Spinal cord (tissue), 10 donors: Measurements from ENCODE around the gene NR5A1. TPM values are rescaled to one million over a fixed set of nuclear protein-coding genes. Genes with fewer than 3 reads are reported as not detected.

Source experiments
- DNase-seq, 6 donors: peaks; one replicate each; pipeline versions ENCODE4 v3.0.0 to v3.0.0-alpha.2; 2013 to 2015; ENCODE audit warnings: low spot score in 6 of 6, low read depth in 4 of 6
- H3K27ac ChIP-seq: one replicate; pipeline ENCODE4 v1.5.1; 2013; ENCODE audit warnings: low read depth, low read length, control low read depth
- H3K27me3 ChIP-seq: one replicate; pipeline ENCODE4 v1.6.1; 2013; ENCODE audit warnings: low read length; ENCODE audit not compliant: control insufficient read depth, insufficient read depth
- H3K36me3 ChIP-seq: one replicate; pipeline ENCODE4 v1.6.1; 2013; ENCODE audit warnings: low read length; ENCODE audit not compliant: control insufficient read depth, insufficient read depth
- H3K4me1 ChIP-seq: one replicate; pipeline ENCODE4 v1.6.1; 2013; ENCODE audit warnings: low read length; ENCODE audit not compliant: control insufficient read depth, insufficient read depth
- H3K4me3 ChIP-seq: one replicate; pipeline ENCODE4 v1.5.1; 2013; ENCODE audit warnings: low read depth, low read length, control low read depth
- H3K9me3 ChIP-seq: one replicate; pipeline ENCODE4 v1.6.1; 2013; ENCODE audit warnings: low read length; ENCODE audit not compliant: control insufficient read depth, insufficient read depth
- WGBS: methylation state at CpG from one replicate; pipeline ENCODE4 v1.1.5; 2013; ENCODE audit warnings: missing lambda C conversion rate; ENCODE audit not compliant: insufficient coverage; 5-methylcytosine and 5-hydroxymethylcytosine counted together
- polyA plus RNA-seq, 2 donors: library from polyadenylated mRNA; unstranded; fragments of 120-200 nt; gene quantifications; one replicate each; pipeline ENCODE4 v1.2.1, GENCODE V29; 2013; ENCODE audit not compliant: insufficient read length in 2 of 2
- total RNA-seq, 2 donors: library from RNA; depleted of rRNA in 1 of 2; stranded (reverse); fragments of 120-200 nt in 1 of 2; fragments of >200 nt in 1 of 2; gene quantifications; one replicate each; pipeline versions ENCODE4 v1.2.3 to v1.2.4, GENCODE V29; 2013 to 2014
- donor health status: healthy.

The NR5A1 gene
- total and polyA plus RNA-seq, 4 donors = 0.08 to 0.11 (median 0.09) TPM

DNA sequence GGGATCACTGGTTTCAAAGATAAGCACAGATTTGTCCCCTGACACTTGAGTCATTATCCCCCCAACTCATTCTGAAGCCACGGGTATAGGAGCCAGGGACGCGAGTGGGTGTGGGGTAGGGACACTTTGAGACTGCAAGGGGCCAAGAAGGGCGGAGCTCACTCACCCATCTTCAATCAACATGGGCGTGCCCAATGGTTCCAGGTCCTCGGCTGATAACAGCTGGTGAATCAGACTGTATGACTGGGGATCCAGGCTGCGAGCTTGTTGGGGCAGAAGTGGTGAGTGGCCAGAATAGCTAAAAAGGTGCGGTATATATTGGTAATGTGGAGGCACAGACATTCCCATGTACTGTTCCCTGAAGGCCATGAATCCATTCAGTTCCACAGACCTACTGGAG, 30.7 kb upstream of the NR5A1 start:
- WGBS = 100% methylated on average over 2 of the region's 8 CpGs
- H3K36me3 ChIP-seq = peaks cover 21% of the 10 kb centered on the region
- no peaks in the 10 kb centered on the region for H3K27me3 ChIP-seq
- H3K27ac ChIP-seq = no peak overlapping the region
- H3K9me3 ChIP-seq = no peaks in the 10 kb centered on the region
- no peak overlapping the region for H3K4me3 ChIP-seq
- H3K4me1 ChIP-seq = peaks cover 3% of the 10 kb centered on the region
- no peak for DNase-seq

DNA sequence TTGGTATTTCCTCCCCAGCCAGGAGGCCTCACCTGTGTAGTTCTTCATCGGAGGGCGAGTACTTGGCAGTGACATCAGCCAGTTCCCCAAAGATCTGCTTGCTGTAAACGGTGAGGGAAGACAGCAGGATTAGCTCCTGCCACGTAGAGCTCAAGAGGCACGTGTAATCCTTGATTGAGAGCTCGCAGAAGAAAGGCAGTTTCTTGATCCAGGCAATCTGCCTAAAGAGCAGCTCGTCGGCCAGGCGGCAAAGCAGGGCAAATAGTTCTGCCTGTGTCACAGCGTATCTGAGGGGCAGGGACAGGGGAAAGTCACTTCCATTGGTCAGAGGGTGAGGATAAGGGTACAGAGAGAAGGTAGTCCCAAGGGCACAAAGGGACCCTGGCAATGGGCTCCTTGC, 28.6 kb upstream of the NR5A1 start:
- H3K27me3 ChIP-seq = no peaks in the 10 kb centered on the region
- 89% methylated on average over 10 of the region's 10 CpGs for WGBS
- H3K36me3 ChIP-seq = peaks cover 21% of the 10 kb centered on the region
- H3K4me1 ChIP-seq = peaks cover 3% of the 10 kb centered on the region
- no peak for DNase-seq
- H3K27ac ChIP-seq = no peak overlapping the region
- no peak overlapping the region for H3K4me3 ChIP-seq
- H3K9me3 ChIP-seq = no peaks in the 10 kb centered on the region

DNA sequence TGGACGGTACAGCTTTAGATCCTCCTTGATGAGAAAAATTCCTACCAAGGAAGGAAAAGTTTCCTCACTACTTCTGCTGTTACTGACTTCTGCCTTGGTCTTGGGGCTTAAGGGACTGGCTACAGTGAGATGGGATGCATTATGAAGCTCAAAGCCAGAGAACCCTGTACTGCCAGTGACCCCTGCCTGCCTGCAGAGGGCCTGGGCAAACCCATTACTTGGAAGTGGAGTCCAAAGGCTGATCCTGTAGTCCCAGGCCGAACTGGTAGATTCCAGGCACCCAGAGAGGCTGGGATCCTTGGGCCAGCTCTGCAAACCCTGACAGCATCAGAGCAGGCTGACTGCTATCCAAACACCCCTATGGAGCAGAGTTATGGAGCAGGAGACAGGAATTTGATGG, 25.7 kb upstream of the NR5A1 start:
- Histone ChIP-seq H3K36me3 (peaks cover 19% of the 10 kb centered on the region), H3K27me3 (no peaks in the 10 kb centered on the region), H3K4me1 (peaks cover 13% of the 10 kb centered on the region), H3K27ac (no peak overlapping the region), H3K9me3 (no peaks in the 10 kb centered on the region), H3K4me3 (no peak overlapping the region)
- WGBS = 89% methylated on average over 1 of the region's 2 CpGs
- no peak for DNase-seq

DNA sequence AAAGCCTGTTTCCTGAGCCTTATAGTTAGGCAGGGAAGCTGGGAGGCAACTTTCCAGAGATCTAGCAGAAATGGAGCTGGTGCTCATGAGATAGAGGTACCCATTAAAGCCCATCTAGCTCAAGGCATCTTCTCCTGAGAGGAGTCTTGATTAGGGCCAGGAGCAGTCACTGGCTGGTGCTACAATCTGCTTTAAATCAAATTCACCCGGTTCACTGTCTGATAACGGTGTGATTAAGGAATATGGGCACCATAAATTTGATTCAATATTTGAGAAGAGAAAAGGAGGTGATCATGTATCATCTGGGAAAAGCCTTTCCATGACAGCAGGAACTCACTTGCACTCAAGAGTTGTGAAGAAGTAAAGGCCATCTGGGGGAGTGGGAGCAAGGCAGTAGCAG, 23.9 kb upstream of the NR5A1 start:
- Histone ChIP-seq H3K4me3 (no peak overlapping the region), H3K27ac (no peak overlapping the region), H3K27me3 (no peaks in the 10 kb centered on the region), H3K36me3 (peaks cover 19% of the 10 kb centered on the region), H3K9me3 (no peaks in the 10 kb centered on the region), H3K4me1 (peaks cover 10% of the 10 kb centered on the region)
- no CpG with 5 or more reads among the region's 2 CpGs for WGBS
- no peak for DNase-seq

DNA sequence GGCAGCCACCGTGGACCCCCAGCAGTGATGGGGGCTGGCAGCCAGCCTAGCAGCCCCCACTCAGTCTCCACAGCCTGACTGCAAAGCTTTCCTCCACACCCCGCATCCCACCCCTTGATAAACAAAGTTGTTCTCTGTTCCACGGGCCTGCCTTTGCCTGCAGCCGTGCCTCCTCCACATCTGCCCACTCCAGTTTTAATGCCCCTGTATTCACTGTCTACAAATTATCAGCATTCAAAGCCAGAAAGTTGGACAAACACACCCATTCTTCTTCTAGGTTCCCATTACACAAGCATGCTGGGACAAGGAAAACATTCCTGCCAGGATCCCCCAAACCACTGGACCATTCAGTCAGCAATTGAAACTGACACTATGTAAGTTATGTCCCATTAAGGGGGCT, 23.0 kb upstream of the NR5A1 start:
- Histone ChIP-seq H3K36me3 (peaks cover 20% of the 10 kb centered on the region), H3K4me3 (no peak overlapping the region), H3K27me3 (no peaks in the 10 kb centered on the region), H3K27ac (peak overlapping the region; percentile 1), H3K4me1 (peaks cover 10% of the 10 kb centered on the region), H3K9me3 (no peaks in the 10 kb centered on the region)
- peak in 2 of 6 donors; percentile 47 to 51 for DNase-seq
- WGBS = 25% methylated on average over 4 of the region's 4 CpGs

DNA sequence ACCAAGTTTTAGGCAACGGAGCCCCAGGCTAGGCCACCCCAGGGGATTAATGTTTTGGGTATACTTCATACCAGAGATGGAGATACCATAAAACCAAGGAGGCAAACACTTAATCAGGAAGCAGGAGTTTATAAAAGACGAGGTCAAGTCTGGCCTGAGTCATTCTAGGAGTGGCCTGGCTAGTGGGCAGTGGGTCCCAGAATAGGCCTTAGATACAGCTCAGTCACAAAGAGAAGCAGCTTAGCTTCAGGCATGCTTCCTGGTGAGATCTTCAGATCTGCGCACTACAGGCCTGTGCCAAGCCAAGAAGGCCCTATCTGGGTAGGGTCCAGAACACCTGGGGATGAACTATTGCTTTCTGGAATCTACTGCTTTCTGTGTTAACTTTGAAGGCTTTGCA, 20.6 kb upstream of the NR5A1 start:
- H3K4me1 ChIP-seq = peaks cover 10% of the 10 kb centered on the region
- no peaks in the 10 kb centered on the region for H3K9me3 ChIP-seq
- H3K27ac ChIP-seq = no peak overlapping the region

DNA sequence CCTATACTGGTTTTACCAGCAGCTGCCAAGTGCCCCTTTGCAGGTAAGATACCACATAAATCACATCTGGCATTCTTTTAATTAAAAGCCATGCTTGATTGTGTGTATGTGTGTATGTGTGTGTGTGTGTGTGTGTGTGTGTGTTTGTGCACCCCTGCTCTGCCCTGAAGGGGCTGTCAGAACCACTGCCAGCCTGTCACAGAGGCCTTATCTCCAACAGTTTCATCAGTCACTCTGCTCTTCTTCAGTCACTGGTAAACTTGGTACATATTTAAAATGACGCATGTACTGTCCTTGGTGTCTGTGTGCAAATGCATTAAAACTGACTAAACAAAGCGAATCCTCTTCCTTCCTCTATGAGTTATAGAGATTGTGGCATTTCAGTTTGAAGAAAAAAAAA, 19.0 kb upstream of the NR5A1 start:
- WGBS = no CpG with 5 or more reads among the region's 2 CpGs

More for the DNA sequence above, 20.6 kb upstream of the NR5A1 start:
- Histone ChIP-seq H3K27me3 (peaks cover 2% of the 10 kb centered on the region), H3K4me3 (no peak overlapping the region), H3K36me3 (peaks cover 13% of the 10 kb centered on the region)
- DNase-seq = no peak
- 91% methylated on average over 2 of the region's 3 CpGs for WGBS

DNA sequence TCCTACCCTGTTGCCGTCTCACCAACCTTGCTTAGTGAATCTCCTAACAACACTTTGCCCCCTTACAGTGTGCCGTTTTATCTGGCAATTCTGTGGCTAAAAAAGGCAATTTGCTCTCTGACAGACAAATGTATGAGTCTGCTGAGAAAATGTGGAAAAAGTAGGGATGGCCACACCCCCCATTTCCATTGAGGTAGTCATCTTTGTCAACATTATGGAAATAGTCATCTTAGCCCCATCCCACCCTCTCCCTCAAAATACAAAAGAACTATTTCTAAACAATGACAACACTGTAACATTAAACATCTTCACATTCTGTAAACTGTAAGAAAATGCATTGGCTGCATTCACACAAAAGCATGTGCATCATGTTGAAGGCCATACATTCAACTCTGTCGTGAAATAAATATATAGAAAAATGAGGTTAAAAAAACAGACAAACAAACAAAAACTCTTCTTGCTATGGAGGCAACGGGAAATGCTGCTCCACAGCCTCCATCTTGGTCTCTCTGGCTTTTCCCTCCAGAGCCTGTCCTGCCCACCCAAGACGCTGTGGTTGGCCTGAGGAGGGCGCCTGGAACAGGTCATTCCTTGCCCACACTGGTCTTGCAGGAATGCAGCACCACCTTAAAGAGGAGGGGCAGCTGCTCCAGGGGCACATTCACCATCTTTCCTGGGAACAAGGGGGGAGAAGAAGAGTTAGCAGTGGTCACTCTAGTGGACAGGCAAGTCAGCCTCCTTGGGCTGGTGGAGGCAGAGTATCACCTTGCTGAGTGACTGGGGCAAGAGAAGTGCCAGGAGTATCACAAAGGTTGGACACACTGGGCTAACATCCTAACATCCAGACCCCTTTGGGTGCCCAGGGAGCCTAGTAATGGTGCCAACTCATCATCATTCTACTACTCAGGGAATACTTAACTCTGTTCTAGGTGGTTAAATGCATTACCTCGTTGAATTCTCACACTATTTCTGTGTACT, 15.2 kb upstream of the NR5A1 start:
- DNase-seq = no peak
- no peak overlapping the region for H3K4me3 ChIP-seq
- 73% methylated on average over 3 of the region's 7 CpGs for WGBS
- H3K27ac ChIP-seq = no peak overlapping the region
- peaks cover 9% of the 10 kb centered on the region for H3K4me1 ChIP-seq
- no peaks in the 10 kb centered on the region for H3K9me3 ChIP-seq
- peaks cover 2% of the 10 kb centered on the region for H3K27me3 ChIP-seq
- H3K36me3 ChIP-seq = peaks cover 19% of the 10 kb centered on the region

More for the DNA sequence above, 19.0 kb upstream of the NR5A1 start:
- Histone ChIP-seq H3K36me3 (peaks cover 14% of the 10 kb centered on the region), H3K4me3 (no peak overlapping the region), H3K27me3 (peaks cover 2% of the 10 kb centered on the region), H3K27ac (no peak overlapping the region), H3K4me1 (peaks cover 12% of the 10 kb centered on the region), H3K9me3 (no peaks in the 10 kb centered on the region)
- no peak for DNase-seq

DNA sequence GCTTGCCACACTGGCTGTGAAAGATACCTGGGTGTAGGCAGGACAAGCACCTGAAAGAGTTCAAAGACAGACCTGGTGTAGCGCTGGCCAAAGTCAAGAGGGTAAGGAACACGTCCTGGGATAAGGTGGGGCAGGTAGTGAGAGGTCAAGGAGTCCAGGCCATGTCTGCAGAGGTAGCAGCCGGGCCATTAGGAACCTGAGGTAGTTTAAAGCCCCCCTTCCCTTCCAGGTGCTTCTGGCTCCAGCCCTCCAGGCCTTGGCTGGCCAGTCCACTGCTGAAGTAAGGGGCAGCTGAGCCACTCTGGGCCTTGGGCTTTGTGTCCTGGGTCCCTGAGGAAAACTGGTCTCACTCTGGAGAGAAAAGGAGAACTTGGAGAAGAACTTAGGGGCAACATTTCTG, 13.9 kb upstream of the NR5A1 start:
- Histone ChIP-seq H3K4me1 (peaks cover 9% of the 10 kb centered on the region), H3K4me3 (no peak overlapping the region), H3K27me3 (peaks cover 2% of the 10 kb centered on the region), H3K36me3 (peaks cover 13% of the 10 kb centered on the region), H3K9me3 (no peaks in the 10 kb centered on the region), H3K27ac (no peak overlapping the region)
- WGBS = 64% methylated on average over 2 of the region's 3 CpGs
- DNase-seq = no peak

DNA sequence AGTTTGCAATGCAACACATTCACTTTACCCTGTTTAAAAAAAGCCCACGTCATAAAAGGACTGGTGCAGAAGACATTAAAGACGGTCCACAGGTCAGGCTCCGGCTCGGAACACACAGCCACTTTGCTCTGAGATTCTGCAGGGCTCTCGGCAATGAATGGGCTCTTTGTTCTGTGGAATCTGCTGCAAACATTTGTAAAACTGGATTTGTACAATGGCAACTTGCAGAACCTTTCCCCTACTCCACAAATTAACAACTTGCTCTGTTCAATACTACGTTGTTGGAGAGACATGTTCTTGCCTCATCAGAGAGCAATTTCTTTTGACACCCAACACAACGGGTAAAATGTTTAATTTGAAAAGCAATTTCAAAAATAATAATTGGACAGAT, 13.0 kb upstream of the NR5A1 start:
- Histone ChIP-seq H3K4me1 (peaks cover 9% of the 10 kb centered on the region), H3K27me3 (peaks cover 2% of the 10 kb centered on the region), H3K36me3 (peaks cover 8% of the 10 kb centered on the region), H3K9me3 (no peaks in the 10 kb centered on the region), H3K4me3 (no peak overlapping the region), H3K27ac (peak overlapping the region; percentile 58)
- DNase-seq = peak in 3 of 6 donors; percentile 39 to 75 (median 69)
- WGBS = 25% methylated on average over 5 of the region's 7 CpGs
